K562 (cell line): Measurements from ENCODE around the gene CFAP97D2. TPM values are rescaled to one million over a fixed set of nuclear protein-coding genes. Genes with fewer than 3 reads are reported as not detected.

Experiments
- CBFA2T3 ChIP-seq: fragments of 450-650 bp; IDR thresholded peaks from 2 replicates; pipeline ENCODE4 v1.6.1; 2017
- CBX1 ChIP-seq: sonication (generic); IDR thresholded peaks from 2 replicates; pipeline ENCODE4 v1.6.1; 2016; ENCODE audit warnings: antibody characterized with exemption, low read depth, mild to moderate bottlenecking
- CCNT2 ChIP-seq: IDR thresholded peaks from 2 replicates; pipeline ENCODE4 v1.6.1; 2011; ENCODE audit warnings: borderline replicate concordance, low read depth, mild to moderate bottlenecking, moderate library complexity, mixed read lengths, low read length; ENCODE audit not compliant: insufficient read length; ENCODE audit errors: extremely low read depth
- CHD7 ChIP-seq: fragments of 200-600 bp; sonication (generic); IDR thresholded peaks from one replicate; pipeline ENCODE4 v1.6.1; 2012; ENCODE audit warnings: mild to moderate bottlenecking, low read depth, low read length, inconsistent platforms
- FOXK1 ChIP-seq: sonication (generic); formaldehyde crosslinking; IDR thresholded peaks from 2 replicates; pipeline ENCODE4 v1.8.0; 2022; ENCODE audit warnings: missing genetic modification reagents, mild to moderate bottlenecking, borderline replicate concordance
- FOXM1 ChIP-seq, 2 experiments: fragments of 450-650 bp in 1 of 2; sonication (generic) in 1 of 2; formaldehyde crosslinking in 1 of 2; IDR thresholded peaks; 2 replicates each; pipeline versions ENCODE4 v1.6.1 to v1.9.0; 2017 to 2022; ENCODE audit warnings: low read depth in 2 of 2, mild to moderate bottlenecking in 2 of 2, missing genetic modification reagents in 1 of 2, moderate library complexity in 1 of 2
- GATAD2B ChIP-seq: fragments of 450-650 bp; IDR thresholded peaks from 2 replicates; pipeline ENCODE4 v1.6.1; 2017; ENCODE audit warnings: mild to moderate bottlenecking, borderline replicate concordance
- MYBL2 ChIP-seq, 2 experiments: fragments of 450-650 bp in 1 of 2; sonication (generic) in 1 of 2; formaldehyde crosslinking in 1 of 2; IDR thresholded peaks; 2 replicates each; pipeline versions ENCODE4 v1.6.1 to v1.8.1; 2017 to 2022; ENCODE audit warnings: borderline replicate concordance in 1 of 2, inconsistent platforms in 1 of 2, low read depth in 1 of 2, mild to moderate bottlenecking in 1 of 2, missing genetic modification reagents in 1 of 2, moderate library complexity in 1 of 2
- NCOA6 ChIP-seq: fragments of 450-650 bp; IDR thresholded peaks from 2 replicates; pipeline ENCODE4 v1.6.1; 2017; ENCODE audit warnings: mild to moderate bottlenecking
- PREB ChIP-seq: sonication (generic); formaldehyde crosslinking; IDR thresholded peaks from 2 replicates; pipeline ENCODE4 v1.8.1; 2023; ENCODE audit warnings: mild to moderate bottlenecking, missing genetic modification reagents
- PRMT5 ChIP-seq: sonication (generic); formaldehyde crosslinking; IDR thresholded peaks from 2 replicates; pipeline ENCODE4 v1.5.0; 2020; ENCODE audit warnings: missing genetic modification reagents
- RBBP5 ChIP-seq: fragments of 200-600 bp; sonication (generic); IDR thresholded peaks from 2 replicates; pipeline ENCODE4 v1.6.1; 2012; ENCODE audit warnings: borderline replicate concordance, mild to moderate bottlenecking, low read length, control low read depth, inconsistent platforms; ENCODE audit not compliant: insufficient read depth, poor library complexity, severe bottlenecking
- TFE3 ChIP-seq: fragments of 450-650 bp; formaldehyde crosslinking; IDR thresholded peaks from 2 replicates; pipeline ENCODE4 v1.4.0; 2020; ENCODE audit warnings: mild to moderate bottlenecking, mixed read lengths
- polyA plus RNA-seq, 8 experiments: library from polyadenylated mRNA; depleted of rRNA in 4 of 8; stranded (reverse) in 5 of 8; unstranded in 3 of 8; fragments of >200 nt; fragmentation: Nextera tagmentation in 2 of 8; fragmentation: Illumina TruSeq in 1 of 8; extraction: Ambion mirVana in 2 of 8; extraction: Trizol in 1 of 8; gene quantifications; 2 replicates each; pipeline versions ENCODE4 v1.2.1 to v1.2.3, GENCODE V29; 2011 to 2014; ENCODE audit warnings: inconsistent platforms in 1 of 8, missing spikeins in 1 of 8
- total RNA-seq, 7 experiments: library from RNA; depleted of rRNA in 6 of 7; stranded (reverse); fragments of >200 nt in 6 of 7; fragmentation: Illumina TruSeq in 2 of 7; extraction: Trizol in 2 of 7; gene quantifications; 2 replicates each; pipeline versions ENCODE4 v1.2.1 to v1.2.3, GENCODE V29; 2011 to 2021; ENCODE audit warnings: low replicate concordance in 1 of 7

Gene CFAP97D2
- total and polyA plus RNA-seq, 9 of the 15 experiments (the other 6 are each of a cell fraction or from before 2014, with no cell fraction given) = not detected

GRCh38 chr13:114222461-114222968 lies 43.5 kb downstream of the CFAP97D2 start (continued):
- TF ChIP-seq CHD7 = no peak
- no peak for TF ChIP-seq PREB (CRISPR knock-in tag)
- no peak for TF ChIP-seq CCNT2
- no peak for TF ChIP-seq MYBL2 (IDR thresholded peaks at IDR 0.05; ENCODE audit: low read depth)
- TF ChIP-seq MYBL2 (CRISPR knock-in tag; IDR thresholded peaks at IDR 0.05; ENCODE audit: borderline replicate concordance) = no peak
- peak; percentile 94 for TF ChIP-seq CBFA2T3
- TF ChIP-seq NCOA6 = no peak
- no peak for TF ChIP-seq TFE3
- TF ChIP-seq GATAD2B = peak; percentile 41; the same call in 1 of the 2 replicates
- TF ChIP-seq RBBP5 = no peak
- peak; percentile 69 for TF ChIP-seq FOXM1 (IDR thresholded peaks at IDR 0.05; ENCODE audit: low read depth)
- no peak for TF ChIP-seq FOXM1 (CRISPR knock-in tag; IDR thresholded peaks at IDR 0.05; ENCODE audit: low read depth)
- TF ChIP-seq FOXK1 (CRISPR knock-in tag) = no peak
- TF ChIP-seq PRMT5 = no peak
- TF ChIP-seq CBX1 = no peak
